HG03378 (cell line): Measurements from ENCODE around the gene POGZ.

ENCODE experiments used
- ATAC-seq: cut with Tn5 transposase; IDR thresholded peaks from one replicate; pipeline ENCODE4 v1.9.1; 2021; ENCODE audit warnings: mild to moderate bottlenecking, moderate library complexity; ENCODE audit not compliant: unreplicated experiment

POGZ gene

DNA sequence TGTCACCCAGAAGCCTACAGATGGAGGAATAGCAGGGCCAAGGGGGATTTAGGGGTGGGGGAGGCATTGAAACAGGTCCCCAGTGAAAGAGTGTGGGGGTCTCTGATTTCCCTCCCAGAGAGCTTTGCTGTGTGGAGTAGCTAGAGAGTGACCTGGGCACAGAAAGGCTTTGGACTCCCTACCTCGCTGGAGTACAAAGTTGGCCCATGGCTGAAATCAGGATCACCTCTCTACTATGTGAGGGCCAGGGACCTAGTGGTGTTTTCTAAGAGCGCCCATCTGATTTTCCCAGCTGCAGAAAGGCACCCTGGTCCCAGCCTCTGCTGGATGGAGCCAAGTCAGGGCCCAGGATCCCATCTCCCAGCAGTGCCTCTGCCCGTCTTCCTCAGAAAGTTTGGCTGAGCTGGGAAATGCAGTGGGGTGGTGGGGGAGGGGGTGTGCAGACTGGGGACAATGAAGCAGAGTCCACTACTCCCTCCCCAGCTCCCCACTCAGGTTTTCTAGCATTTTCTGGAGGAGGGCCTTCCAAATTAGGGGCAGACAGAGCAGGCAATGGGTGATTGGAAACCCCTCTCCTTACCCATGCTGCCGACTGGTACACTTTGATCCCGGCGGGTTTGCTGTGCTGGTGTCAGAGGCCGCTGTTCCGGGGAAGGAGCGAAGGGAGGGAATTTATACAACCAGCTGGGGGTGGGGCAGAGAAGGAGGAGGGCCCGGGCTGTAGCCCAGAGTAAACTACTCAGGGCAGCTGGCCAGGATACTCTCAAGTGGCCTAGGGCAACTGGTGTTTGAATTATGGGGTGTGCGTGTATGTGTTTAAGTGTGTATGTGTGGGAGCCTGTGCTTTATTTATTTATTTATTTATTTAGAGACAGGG, 87.0 kb downstream of the POGZ start, which contains the start of gene SELENBP1:
TSS of gene SELENBP1 (minus strand) at position 648 of the 877 bp plus-strand sequence. CDS start at position 584, 64 bp downstream.
- no peak for ATAC-seq

DNA sequence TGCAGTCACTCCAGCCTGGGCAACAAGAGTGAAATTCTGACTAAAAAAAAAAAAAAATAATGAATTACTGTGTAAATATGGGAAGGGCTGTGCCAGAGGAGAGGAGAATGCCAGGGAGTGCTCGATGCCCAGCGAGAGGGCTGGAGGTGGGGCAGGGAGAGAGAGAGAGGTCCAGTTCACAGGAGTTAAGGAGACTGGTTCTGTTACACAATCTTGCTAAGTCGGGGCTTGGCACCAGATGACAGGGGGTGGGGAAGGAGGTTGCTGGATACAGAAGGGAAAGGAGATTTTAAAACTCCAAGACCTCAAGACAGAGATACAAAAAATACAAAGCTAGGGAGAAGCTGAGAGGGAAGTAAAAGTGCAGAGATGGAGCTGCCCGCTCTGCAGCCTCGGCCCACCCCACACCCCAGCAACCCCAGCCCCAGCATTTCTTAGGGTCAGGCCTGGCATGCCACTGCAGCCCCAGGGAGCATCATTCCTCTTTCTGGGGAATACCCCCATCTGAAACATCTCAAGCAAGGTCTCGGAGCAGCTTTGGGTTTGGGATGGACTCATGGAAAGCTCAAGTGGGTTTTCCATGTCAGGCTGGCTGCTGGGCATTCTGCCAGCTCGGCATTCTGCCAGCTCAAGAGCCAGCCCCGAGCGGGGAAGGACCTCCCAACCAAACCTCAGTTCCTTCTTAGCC, 87.8 kb downstream of the POGZ start:
- ATAC-seq = no peak

DNA sequence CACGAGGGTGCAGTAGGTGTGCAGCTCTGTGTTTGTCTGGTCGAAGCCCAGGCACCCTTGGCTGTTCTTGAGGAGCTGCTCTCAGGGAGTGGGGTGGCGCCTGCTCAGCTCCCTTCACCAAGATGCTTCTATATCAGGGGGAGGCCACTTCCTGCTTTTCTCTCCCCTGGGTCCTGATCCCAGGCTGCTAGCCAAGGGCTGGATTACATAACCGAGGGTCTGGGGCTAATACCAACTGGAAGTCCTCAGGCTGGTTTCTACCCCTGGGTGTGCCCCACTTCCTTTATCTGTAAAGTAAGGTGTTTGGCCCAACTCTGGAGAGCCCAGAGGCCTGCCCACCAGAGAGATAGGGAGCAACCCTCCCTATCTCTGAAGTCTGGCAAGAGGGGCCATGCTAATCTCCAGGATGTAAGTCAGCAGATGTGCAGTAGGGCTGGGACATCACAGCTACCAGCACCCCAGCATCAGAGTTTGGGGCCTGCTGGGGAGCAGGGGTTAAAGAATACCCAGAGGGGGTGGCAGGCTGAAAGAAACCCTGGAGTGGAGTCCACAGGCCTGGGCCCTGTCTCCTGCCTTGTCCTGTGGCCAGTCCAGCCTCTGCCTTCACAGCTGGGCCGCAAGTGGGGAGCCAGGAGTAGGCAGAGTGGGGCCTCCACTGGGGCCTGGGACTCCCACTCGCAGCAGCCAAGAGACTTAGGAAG, 88.9 kb downstream of the POGZ start:
- no peak for ATAC-seq

DNA sequence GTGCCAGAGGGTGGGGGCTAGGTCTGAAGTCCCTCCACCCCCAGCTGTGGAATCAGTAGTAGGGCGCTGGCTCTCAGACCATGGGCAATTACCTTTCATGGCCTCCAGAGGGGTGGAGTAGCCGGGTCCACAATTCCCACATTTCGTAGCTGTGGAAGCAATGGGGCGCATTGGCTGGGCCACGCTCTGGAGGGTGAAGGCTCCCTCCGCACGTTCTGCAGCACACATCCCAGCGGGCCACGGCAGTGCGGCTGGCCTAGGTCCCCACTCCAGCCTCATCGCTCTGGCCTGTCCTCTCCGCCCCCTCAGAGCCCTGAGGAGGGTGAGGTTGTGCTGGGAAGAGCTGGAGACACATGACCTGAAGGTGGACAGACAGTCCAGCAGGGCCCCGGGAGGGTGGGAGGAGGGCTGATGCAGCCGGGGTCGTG, 89.7 kb downstream of the POGZ start:
- ATAC-seq = no peak

DNA sequence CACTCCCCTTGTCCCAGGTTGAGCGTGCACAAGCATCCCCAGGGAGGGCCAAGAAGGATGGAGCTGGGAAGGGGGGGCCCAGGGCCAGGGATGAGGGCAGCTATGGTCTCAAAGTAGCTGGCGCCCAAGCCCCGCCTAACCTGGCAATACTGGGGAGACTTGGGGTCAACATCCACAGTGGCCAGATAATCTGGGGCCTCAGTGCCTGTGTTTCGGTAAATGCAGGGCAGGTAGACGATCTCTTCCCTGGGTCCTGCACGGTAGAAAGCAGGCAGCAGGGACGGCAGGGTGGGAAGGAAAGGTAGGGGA, 90.0 kb downstream of the POGZ start:
- ATAC-seq = no peak

DNA sequence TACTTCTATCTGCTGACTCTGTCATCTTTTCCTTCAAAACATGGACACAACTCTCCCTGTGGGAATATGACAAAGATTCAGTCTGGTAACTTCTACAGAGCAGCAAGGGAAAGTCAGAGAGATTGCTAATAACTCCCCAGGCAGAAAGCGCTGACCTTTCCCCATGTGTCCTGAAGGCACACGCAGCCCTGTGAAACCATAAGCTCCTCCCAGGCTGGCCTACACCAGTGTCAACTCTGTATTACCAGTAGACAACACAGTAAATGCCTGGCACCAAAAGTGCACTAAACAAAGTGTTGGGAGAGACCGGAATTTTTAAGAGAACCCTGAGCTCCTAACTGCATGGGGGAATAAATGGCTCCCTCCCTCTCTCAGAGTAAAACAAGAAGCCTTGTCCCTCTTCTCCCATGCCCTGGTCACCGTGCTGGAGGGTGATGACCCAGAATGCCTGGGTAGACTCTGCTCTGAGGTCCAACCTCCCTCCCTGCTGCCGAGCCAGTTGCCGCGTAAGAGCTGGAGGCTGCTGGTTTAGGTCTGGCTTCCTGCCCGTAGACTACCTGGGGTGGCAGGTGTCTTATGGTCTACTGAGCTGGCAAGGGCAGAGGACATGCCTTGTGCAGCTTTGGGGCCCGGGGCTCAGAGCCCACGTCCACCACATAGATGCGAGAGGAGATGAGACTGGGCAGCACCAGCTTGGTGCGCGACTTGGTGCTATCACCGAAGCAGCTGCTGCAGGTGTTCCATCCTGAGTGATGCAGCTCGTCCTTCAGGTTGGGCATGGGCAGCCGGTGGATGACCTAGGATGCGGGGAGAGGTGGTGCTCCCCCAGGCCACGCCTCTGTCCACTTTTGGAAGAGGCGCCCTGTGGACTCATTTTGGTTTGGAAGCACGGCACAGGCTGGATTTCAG, 90.6 kb downstream of the POGZ start:
- no peak for ATAC-seq

DNA sequence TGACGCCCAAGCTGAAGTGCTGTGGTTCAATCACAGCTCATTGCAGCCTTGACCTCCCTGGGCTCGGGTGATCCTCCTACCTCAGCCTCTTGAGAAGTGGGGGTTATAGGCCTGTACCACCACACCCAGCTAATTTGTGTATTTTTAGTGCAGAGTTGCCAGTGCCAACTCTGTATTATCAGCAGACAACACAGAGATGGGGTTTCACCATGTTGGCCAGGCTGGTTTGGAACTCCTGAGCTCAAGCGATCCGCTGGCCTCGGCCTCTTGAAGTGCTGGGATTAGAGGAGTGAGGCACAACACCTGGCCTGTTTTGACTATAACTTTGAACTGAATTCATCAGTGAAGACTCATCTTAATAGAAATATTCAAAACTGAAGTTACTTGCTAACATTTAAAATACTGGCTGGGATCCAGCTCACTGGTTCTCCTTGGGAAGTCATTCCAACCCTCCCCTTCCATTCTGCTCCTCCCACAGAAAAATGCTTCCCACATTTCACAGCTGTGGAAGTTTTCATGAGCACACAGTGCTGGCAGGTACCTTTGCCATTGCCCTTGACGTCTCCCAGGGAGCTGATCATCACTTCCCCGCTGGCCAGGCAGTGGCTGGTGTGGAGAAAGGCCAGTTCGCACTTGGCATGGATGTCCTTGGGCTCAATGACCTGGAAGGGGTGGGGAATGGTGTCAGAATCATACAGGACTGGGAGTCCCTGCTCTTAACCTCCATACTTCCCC, 91.5 kb downstream of the POGZ start:
- no peak for ATAC-seq

DNA sequence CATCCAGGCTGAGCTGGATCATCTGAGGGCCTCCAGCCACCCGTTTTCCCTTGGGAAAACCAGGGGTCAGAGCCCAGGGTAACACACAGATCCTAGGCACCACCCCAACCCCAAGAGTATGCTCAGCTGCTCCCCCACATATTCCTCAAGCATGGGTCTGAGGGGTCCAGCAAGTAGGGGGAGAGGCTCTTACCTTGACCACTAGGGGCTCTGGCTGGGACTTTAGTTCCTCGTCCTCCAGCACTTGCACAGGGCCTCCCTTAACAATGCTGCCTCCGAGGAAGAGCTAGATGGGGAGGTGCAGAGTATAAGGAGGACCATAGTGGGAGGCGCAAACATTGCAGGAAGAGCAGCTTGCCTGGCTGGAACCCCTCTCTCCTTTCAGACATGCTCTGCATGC, 94.3 kb downstream of the POGZ start:
- ATAC-seq = no peak

DNA sequence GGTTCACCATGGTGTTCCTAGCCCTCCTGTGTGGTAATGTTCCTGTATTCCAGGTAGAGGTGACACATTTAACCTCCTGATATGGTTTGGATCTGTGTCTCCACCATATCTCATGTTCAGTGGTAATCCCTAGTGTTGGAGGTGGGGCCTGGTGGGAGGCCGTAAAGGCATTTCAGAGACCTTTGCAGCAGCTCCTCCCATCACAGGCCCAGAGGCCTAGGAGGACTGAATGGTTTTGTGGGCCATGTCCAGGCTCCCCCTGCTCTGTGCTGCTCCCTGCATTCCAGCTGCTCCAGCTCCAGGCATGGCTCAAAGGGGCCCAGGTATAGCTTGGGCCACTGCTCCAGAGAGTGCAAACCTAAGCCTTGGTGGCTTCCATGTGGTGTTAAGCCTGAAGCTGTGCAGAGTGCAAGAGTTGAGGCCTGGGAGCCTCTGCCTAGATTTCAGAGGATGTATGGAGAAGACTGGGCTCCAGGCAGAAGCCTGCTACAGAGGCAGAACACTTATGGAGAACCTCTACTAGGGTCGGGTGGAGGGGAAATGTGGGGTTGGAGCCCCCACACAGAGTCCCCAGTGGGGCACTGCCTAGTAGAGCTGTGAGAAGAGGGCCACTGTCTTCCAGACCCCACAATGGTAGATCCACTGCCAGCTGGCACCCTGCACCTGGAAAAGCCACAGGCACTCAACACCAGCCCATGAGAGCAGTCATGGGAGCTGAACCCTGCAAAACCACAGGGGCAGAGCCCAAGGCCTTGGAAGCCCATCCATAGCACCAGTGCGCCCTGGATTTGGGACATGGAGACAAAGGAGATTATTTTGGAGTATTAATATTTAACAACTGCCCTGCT, 96.8 kb downstream of the POGZ start:
- no peak for ATAC-seq

DNA sequence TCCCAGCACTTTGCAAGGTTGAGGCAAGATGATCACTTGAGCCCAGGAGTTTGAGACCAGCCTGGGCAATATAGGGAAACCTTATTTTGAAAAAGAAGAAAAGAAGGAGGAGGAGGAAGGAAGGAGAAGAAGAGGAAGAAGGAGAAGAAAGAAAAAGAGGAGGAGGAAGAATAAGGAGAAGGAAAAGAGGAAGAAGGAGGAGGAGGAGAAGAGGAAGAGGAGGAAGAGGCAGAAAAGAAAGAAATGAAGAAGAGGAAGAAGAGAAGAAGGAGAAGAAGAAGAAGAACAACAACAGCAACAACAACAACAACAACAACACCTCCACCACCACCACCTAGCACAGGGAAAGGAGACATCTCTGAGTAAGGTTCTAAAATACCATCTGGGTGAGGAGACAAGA, 97.4 kb downstream of the POGZ start:
- ATAC-seq = no peak

DNA sequence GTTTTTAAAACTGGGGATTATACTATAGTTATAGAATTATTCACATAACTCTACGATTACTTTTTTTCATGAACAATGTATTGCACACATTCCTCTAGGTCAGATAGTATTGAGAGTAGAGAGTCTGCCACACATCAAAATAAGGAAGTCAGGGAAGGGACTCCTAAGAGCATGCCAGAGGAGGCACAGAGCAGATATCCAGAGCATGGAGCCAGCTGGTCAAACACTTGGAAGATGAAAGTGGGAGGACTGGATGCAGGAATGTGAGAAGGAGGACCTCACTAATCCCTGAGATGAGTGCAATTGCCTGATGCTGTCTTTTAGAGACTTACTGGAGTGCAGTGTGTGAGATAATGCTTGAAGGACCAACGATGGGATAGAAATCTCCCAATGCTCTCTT, 102.6 kb downstream of the POGZ start:
- no peak for ATAC-seq
